IPS-20b (cell line): ENCODE measurements around the gene GPR135.

Experiments used
- H3K27ac ChIP-seq: one replicate; pipeline ENCODE4 v1.5.1; 2013; ENCODE audit warnings: low read length
- H3K27me3 ChIP-seq: 2 replicates; pipeline ENCODE4 v1.6.1; 2013; ENCODE audit warnings: mild to moderate bottlenecking, low read length, inconsistent platforms; ENCODE audit not compliant: insufficient read depth
- H3K36me3 ChIP-seq: 2 replicates; pipeline ENCODE4 v1.6.1; 2013; ENCODE audit warnings: low read depth, mild to moderate bottlenecking, inconsistent platforms, low read length, moderate library complexity; ENCODE audit not compliant: insufficient read depth
- H3K4me1 ChIP-seq: 2 replicates; pipeline ENCODE4 v1.6.1; 2013; ENCODE audit warnings: mild to moderate bottlenecking, control low read depth, inconsistent platforms, low read length, moderate library complexity; ENCODE audit not compliant: insufficient read depth
- H3K4me3 ChIP-seq: 2 replicates; pipeline ENCODE4 v1.5.1; 2013; ENCODE audit warnings: mild to moderate bottlenecking, low read length, inconsistent platforms
- H3K9ac ChIP-seq: 2 replicates; pipeline ENCODE4 v1.6.1; 2013; ENCODE audit warnings: low read depth, mild to moderate bottlenecking, inconsistent platforms, low read length, moderate library complexity
- H3K9me3 ChIP-seq: 2 replicates; pipeline ENCODE4 v1.6.1; 2013; ENCODE audit warnings: mild to moderate bottlenecking, low read depth, low read length, inconsistent platforms; ENCODE audit not compliant: insufficient read depth

The GPR135 gene

DNA sequence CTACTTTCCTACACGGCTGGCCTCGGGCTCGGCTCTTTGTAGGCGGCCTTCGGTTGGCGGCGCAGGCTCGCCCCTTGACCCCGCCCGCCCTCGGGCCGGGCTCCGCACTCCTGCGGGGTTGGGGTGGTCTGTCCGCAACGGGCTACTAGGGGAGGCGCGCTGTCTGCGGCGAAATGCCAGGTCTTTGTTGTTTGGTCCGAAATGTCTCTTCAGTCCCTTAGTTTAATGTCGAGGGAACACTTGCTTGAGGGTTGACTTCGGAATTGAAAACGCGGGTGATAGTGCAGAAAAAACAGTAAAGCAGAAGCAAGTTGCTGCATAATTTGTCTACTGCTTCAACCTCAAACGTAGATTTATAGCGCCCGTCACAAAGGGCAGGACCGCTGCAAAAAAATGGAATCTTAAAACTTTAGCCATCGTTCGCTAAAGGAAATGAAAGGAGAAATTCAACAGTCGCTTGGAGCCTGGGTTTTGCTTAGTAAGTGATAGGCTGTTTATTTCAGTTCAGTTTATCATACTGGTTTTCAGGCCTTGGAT, 19.5 kb upstream of the GPR135 start:
- Histone ChIP-seq H3K9me3 (no peaks in the 10 kb centered on the region), H3K4me3 (peak overlapping the region; percentile 96), H3K4me1 (peaks cover 8% of the 10 kb centered on the region), H3K36me3 (peaks cover 25% of the 10 kb centered on the region), H3K27ac (peak overlapping the region; percentile 64), H3K9ac (peak overlapping the region; percentile 96), H3K27me3 (no peaks in the 10 kb centered on the region)

- Histone ChIP-seq H3K27me3 (no peaks in the 10 kb centered on the region), H3K27ac (peak within 1 kb of the TSS; percentile 64), H3K4me1 (peaks cover 8% of the 10 kb centered on the region), H3K4me3 (peak within 1 kb of the TSS; percentile 96), H3K9ac (peak within 1 kb of the TSS; percentile 96), H3K9me3 (no peaks in the 10 kb centered on the region), H3K36me3 (peaks cover 18% of the 10 kb centered on the region)
These were observed 18.8 kb upstream of the GPR135 start, which contains the start of the genes JKAMP and L3HYPDH for GRCh38 chr14:59483819-59484638. JKAMP (plus strand) TSS chr14:59484517; CDS start chr14:59484590, 73 bp downstream. L3HYPDH (minus strand) TSS chr14:59484408; CDS start chr14:59484316, 92 bp downstream.

- H3K9me3 ChIP-seq = no peaks in the 10 kb centered on the region
- no peaks in the 10 kb centered on the region for H3K27me3 ChIP-seq
- peaks cover 8% of the 10 kb centered on the region for H3K4me1 ChIP-seq
- H3K4me3 ChIP-seq = peak overlapping the region; percentile 96
- no peak overlapping the region for H3K27ac ChIP-seq
- peaks cover 16% of the 10 kb centered on the region for H3K36me3 ChIP-seq
- H3K9ac ChIP-seq = peak overlapping the region; percentile 96
These were observed 18.2 kb upstream of the GPR135 start for GRCh38 chr14:59483363-59483762.

DNA sequence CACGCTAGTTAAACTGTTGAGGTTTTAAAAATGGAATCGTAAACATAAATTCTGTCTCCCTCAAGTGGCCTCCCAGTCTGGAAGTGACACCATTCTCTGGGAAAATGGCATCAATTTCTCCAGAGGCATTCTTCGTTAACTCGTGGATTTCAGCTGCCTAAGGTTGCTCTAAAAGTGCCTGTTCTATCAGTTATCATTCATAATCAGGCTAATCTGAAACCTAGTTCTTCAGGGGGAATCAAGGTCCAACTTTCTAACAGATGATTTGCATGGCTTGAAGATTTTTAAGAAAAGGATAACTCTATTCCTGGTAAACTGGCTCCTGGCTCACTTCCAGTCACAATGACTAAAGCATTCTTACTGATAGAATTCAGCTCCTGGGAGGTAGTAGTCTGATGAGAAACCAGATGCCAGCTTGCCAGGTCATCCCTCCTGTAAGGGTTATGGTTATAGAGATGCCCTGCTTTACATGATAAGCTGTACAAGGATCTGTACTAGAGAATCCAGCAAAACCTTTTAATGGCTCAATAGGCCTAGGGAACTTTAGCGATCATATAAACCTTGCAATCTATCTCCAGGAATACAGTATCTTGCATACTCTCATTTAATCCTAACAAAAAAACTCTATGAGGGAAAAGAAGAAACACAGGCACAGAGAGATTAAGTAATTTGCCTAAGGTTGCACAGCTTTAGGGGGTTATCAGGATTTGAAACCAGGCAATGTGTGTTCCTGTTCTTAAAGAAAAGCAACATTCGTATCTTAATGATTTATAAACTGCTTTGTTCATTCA, 17.6 kb upstream of the GPR135 start:
- Histone ChIP-seq H3K4me3 (peak overlapping the region; percentile 96), H3K4me1 (peaks cover 8% of the 10 kb centered on the region), H3K9ac (peak overlapping the region; percentile 96; the same call in 1 of the 2 replicates), H3K36me3 (peaks cover 12% of the 10 kb centered on the region), H3K27ac (no peak overlapping the region), H3K9me3 (no peaks in the 10 kb centered on the region), H3K27me3 (no peaks in the 10 kb centered on the region)

GRCh38 chr14:59481871-59482540, 16.8 kb upstream of the GPR135 start:
- Histone ChIP-seq H3K4me3 (peak overlapping the region; percentile 96; the same call in 1 of the 2 replicates), H3K9ac (no peak overlapping the region), H3K4me1 (peaks cover 8% of the 10 kb centered on the region), H3K27ac (no peak overlapping the region), H3K27me3 (no peaks in the 10 kb centered on the region), H3K9me3 (no peaks in the 10 kb centered on the region), H3K36me3 (peaks cover 7% of the 10 kb centered on the region; the same call in 1 of the 2 replicates)

DNA sequence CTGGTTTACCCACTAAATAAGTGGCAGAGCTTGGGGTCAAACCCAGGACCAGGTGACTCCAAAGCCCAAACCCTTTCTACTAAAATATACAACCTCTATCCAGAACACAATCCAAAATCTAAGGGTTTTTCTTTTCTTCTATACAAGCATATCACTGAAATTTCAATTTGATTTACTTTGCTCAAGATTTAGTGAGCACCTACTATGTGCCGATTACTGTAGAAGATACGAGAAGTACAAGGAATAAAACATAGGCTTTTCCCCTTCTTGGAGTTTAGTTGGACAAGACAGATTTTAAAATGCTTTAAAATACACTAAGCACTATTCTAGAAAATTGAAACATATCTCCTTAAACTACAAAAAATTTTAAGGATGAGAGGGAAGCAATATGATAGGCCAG, 16.2 kb upstream of the GPR135 start:
- H3K27ac ChIP-seq = no peak overlapping the region
- no peaks in the 10 kb centered on the region for H3K27me3 ChIP-seq
- H3K9ac ChIP-seq = no peak overlapping the region
- peaks cover 11% of the 10 kb centered on the region; the same call in 1 of the 2 replicates for H3K36me3 ChIP-seq
- H3K9me3 ChIP-seq = no peaks in the 10 kb centered on the region
- H3K4me1 ChIP-seq = peaks cover 8% of the 10 kb centered on the region
- H3K4me3 ChIP-seq = 0 out of 2 replicates have a peak overlapping the region, but pooled peaks have one; percentile 19

DNA sequence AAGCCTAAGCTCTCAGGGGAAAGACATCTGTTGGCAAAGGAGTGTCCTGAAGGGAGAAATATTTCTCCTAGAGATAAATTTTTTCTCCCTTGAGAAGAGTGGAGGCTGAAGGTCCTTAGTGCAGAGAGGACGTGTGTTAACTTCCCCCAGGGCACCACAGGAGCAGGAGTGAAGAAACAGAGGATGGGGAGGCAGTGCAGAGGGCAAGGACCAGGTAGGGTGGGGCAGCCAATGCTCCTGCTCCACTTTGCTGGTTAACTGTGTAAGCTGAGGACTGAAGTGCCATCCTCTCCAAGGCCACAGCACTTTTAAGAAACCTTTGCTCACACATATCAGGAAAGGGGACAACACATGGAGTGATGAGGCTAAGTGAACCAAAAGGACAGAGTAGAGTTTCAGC, 15.0 kb upstream of the GPR135 start:
- Histone ChIP-seq H3K27ac (no peak overlapping the region), H3K9ac (no peak overlapping the region), H3K4me1 (peaks cover 8% of the 10 kb centered on the region), H3K36me3 (peaks cover 23% of the 10 kb centered on the region), H3K4me3 (no peak overlapping the region), H3K27me3 (no peaks in the 10 kb centered on the region), H3K9me3 (no peaks in the 10 kb centered on the region)

- Histone ChIP-seq H3K9ac (no peak overlapping the region), H3K4me3 (no peak overlapping the region), H3K4me1 (peaks cover 8% of the 10 kb centered on the region), H3K27ac (no peak overlapping the region), H3K9me3 (no peaks in the 10 kb centered on the region), H3K27me3 (no peaks in the 10 kb centered on the region), H3K36me3 (peaks cover 33% of the 10 kb centered on the region)
These were observed 13.4 kb upstream of the GPR135 start for GRCh38 chr14:59478540-59478939.

- H3K27ac ChIP-seq = no peak overlapping the region
- no peak overlapping the region for H3K4me3 ChIP-seq
- H3K9ac ChIP-seq = no peak overlapping the region
- H3K4me1 ChIP-seq = no peaks in the 10 kb centered on the region
- H3K27me3 ChIP-seq = no peaks in the 10 kb centered on the region
- no peaks in the 10 kb centered on the region for H3K9me3 ChIP-seq
- H3K36me3 ChIP-seq = peaks cover 53% of the 10 kb centered on the region
These were observed 10.5 kb upstream of the GPR135 start for GRCh38 chr14:59475709-59476108.

- peaks cover 53% of the 10 kb centered on the region for H3K36me3 ChIP-seq
These were observed 9.0 kb upstream of the GPR135 start for GRCh38 chr14:59474172-59474571.

More at GRCh38 chr14:59474172-59474571, 9.0 kb upstream of the GPR135 start:
- Histone ChIP-seq H3K4me1 (no peaks in the 10 kb centered on the region), H3K9ac (no peak overlapping the region), H3K9me3 (no peaks in the 10 kb centered on the region), H3K27me3 (no peaks in the 10 kb centered on the region), H3K4me3 (no peak overlapping the region), H3K27ac (no peak overlapping the region)
